Subcutaneous abdominal adipose tissue (tissue), 5 donors: Measurements from ENCODE around the gene PTPRM.
"Not testable (repeated sequence)": the region's sequence is repeated elsewhere in the genome, so short reads cannot be mapped to it uniquely, and the experiment has no call there.

ENCODE experiments used
- H3K27ac ChIP-seq: one replicate; pipeline ENCODE4 v1.7.0; 2013; ENCODE audit warnings: low read depth, mild to moderate bottlenecking, inconsistent platforms, low read length, moderate library complexity
- H3K27me3 ChIP-seq, 5 donors: one replicate each; pipeline ENCODE4 v1.7.0; 2013; ENCODE audit warnings: low read length in 5 of 5, inconsistent platforms in 1 of 5; ENCODE audit not compliant: control insufficient read depth in 5 of 5, insufficient read depth in 4 of 5
- H3K36me3 ChIP-seq, 5 donors: one replicate each; pipeline ENCODE4 v1.7.0; 2013; ENCODE audit warnings: low read length in 5 of 5; ENCODE audit not compliant: control insufficient read depth in 5 of 5, insufficient read depth in 5 of 5
- H3K4me1 ChIP-seq, 5 donors: one replicate each; pipeline ENCODE4 v1.7.0; 2013; ENCODE audit warnings: low read length in 5 of 5, mild to moderate bottlenecking in 3 of 5, moderate library complexity in 1 of 5; ENCODE audit not compliant: control insufficient read depth in 5 of 5, insufficient read depth in 5 of 5
- H3K4me3 ChIP-seq, 5 donors: one replicate each; pipeline ENCODE4 v1.7.0; 2013; ENCODE audit warnings: low read length in 5 of 5, low read depth in 1 of 5
- H3K9ac ChIP-seq, 5 donors: one replicate each; pipeline ENCODE4 v1.7.0; 2013; ENCODE audit warnings: low read length in 5 of 5, mild to moderate bottlenecking in 4 of 5, moderate library complexity in 3 of 5
- H3K9me3 ChIP-seq, 5 donors: one replicate each; pipeline ENCODE4 v1.7.0; 2013; ENCODE audit warnings: low read length in 5 of 5; ENCODE audit not compliant: control insufficient read depth in 5 of 5
- donor health status: healthy.
- donor health status: healthy.
- donor health status: healthy.
- donor health status: healthy.
- donor health status: healthy.

PTPRM gene

GRCh38 chr18:7727361-7728076, 160.4 kb downstream of the PTPRM start:
- Histone ChIP-seq H3K27ac (no peak overlapping the region), H3K27me3 (no peaks in the 10 kb centered on the region), H3K4me3 (no peak overlapping the region), H3K9me3 (no peaks in the 10 kb centered on the region), H3K4me1 (peaks cover 2 to 18% (median 17%) of the 10 kb centered on the region in 5 donors), H3K9ac (no peak overlapping the region), H3K36me3 (no peaks in the 10 kb centered on the region)

GRCh38 chr18:7728297-7728696, 161.2 kb downstream of the PTPRM start:
- Histone ChIP-seq H3K9me3 (no peaks in the 10 kb centered on the region), H3K27ac (no peak overlapping the region), H3K4me3 (no peak overlapping the region), H3K4me1 (peaks cover 2 to 18% (median 14%) of the 10 kb centered on the region in 5 donors), H3K36me3 (no peaks in the 10 kb centered on the region), H3K9ac (no peak overlapping the region), H3K27me3 (no peaks in the 10 kb centered on the region)

- Histone ChIP-seq H3K4me1 (peaks cover 2 to 26% (median 12%) of the 10 kb centered on the region in 5 donors), H3K27me3 (no peaks in the 10 kb centered on the region), H3K36me3 (no peaks in the 10 kb centered on the region), H3K4me3 (no peak overlapping the region), H3K9ac (no peak overlapping the region), H3K27ac (no peak overlapping the region), H3K9me3 (no peaks in the 10 kb centered on the region)
These were observed 162.8 kb downstream of the PTPRM start for GRCh38 chr18:7729868-7730267.

GRCh38 chr18:7730682-7731081, 163.6 kb downstream of the PTPRM start:
- H3K9ac ChIP-seq: no peak overlapping the region
- no peak overlapping the region for H3K4me3 ChIP-seq
- H3K27ac ChIP-seq: no peak overlapping the region

GRCh38 chr18:7733642-7734041, 166.5 kb downstream of the PTPRM start:
- Histone ChIP-seq H3K9ac (no peak overlapping the region), H3K27ac (no peak overlapping the region), H3K4me1 (peaks cover 0 to 12% (median 0%) of the 10 kb centered on the region in 5 donors)

More at GRCh38 chr18:7730682-7731081, 163.6 kb downstream of the PTPRM start:
- Histone ChIP-seq H3K36me3 (no peaks in the 10 kb centered on the region), H3K27me3 (no peaks in the 10 kb centered on the region), H3K4me1 (peaks cover 2 to 26% (median 12%) of the 10 kb centered on the region in 5 donors), H3K9me3 (no peaks in the 10 kb centered on the region)

GRCh38 chr18:7735196-7735595, 168.1 kb downstream of the PTPRM start:
- H3K36me3 ChIP-seq: no peaks in the 10 kb centered on the region
- peaks cover 0 to 12% (median 2%) of the 10 kb centered on the region in 5 donors for H3K4me1 ChIP-seq

More at GRCh38 chr18:7733642-7734041, 166.5 kb downstream of the PTPRM start:
- Histone ChIP-seq H3K9me3 (no peaks in the 10 kb centered on the region), H3K4me3 (no peak overlapping the region), H3K36me3 (no peaks in the 10 kb centered on the region), H3K27me3 (no peaks in the 10 kb centered on the region)

GRCh38 chr18:7735626-7736175, 168.6 kb downstream of the PTPRM start:
- no peak overlapping the region for H3K9ac ChIP-seq
- H3K27ac ChIP-seq: peak overlapping the region; percentile 37
- no peaks in the 10 kb centered on the region for H3K9me3 ChIP-seq
- H3K4me1 ChIP-seq: peaks cover 0 to 15% (median 4%) of the 10 kb centered on the region in 5 donors
- H3K4me3 ChIP-seq: no peak overlapping the region
- no peaks in the 10 kb centered on the region for H3K36me3 ChIP-seq
- no peaks in the 10 kb centered on the region for H3K27me3 ChIP-seq

More at GRCh38 chr18:7735196-7735595, 168.1 kb downstream of the PTPRM start:
- Histone ChIP-seq H3K27me3 (no peaks in the 10 kb centered on the region), H3K27ac (peak overlapping the region; percentile 37), H3K9me3 (no peaks in the 10 kb centered on the region), H3K4me3 (no peak overlapping the region), H3K9ac (no peak overlapping the region)

- H3K9me3 ChIP-seq, H3K4me3 ChIP-seq, H3K27me3 ChIP-seq, H3K27ac ChIP-seq, H3K9ac ChIP-seq, H3K36me3 ChIP-seq: not testable (repeated sequence)
- H3K4me1 ChIP-seq: peaks cover 0 to 23% (median 12%) of the 10 kb centered on the region in 5 donors
These were observed 169.4 kb downstream of the PTPRM start for GRCh38 chr18:7736526-7736925.

GRCh38 chr18:7737550-7737949, 170.4 kb downstream of the PTPRM start:
- no peak overlapping the region for H3K9ac ChIP-seq
- H3K9me3 ChIP-seq: no peaks in the 10 kb centered on the region
- peaks cover 6 to 33% (median 22%) of the 10 kb centered on the region in 5 donors for H3K4me1 ChIP-seq
- H3K27ac ChIP-seq: no peak overlapping the region
- H3K4me3 ChIP-seq: no peak overlapping the region
- H3K36me3 ChIP-seq: no peaks in the 10 kb centered on the region
- no peaks in the 10 kb centered on the region for H3K27me3 ChIP-seq

- H3K4me3 ChIP-seq: no peak overlapping the region
- peaks cover 6 to 34% (median 31%) of the 10 kb centered on the region in 5 donors for H3K4me1 ChIP-seq
- no peaks in the 10 kb centered on the region for H3K27me3 ChIP-seq
- peaks cover 0 to 6% (median 0%) of the 10 kb centered on the region in 5 donors for H3K9me3 ChIP-seq
- H3K27ac ChIP-seq: peak overlapping the region; percentile 66
- H3K9ac ChIP-seq: no peak overlapping the region
- H3K36me3 ChIP-seq: no peaks in the 10 kb centered on the region
These were observed 173.7 kb downstream of the PTPRM start for GRCh38 chr18:7740821-7741220.
